Activated B cell treated with CpG ODN at 0.5 μM for 24 hours (primary cell): ENCODE data around the gene GREB1L. TPM values are rescaled to one million over a fixed set of nuclear protein-coding genes. Genes with fewer than 3 reads are reported as not detected.

ENCODE experiments used
- ATAC-seq: fragments of 200-7000 bp; cut with Tn5 transposase; one replicate; pipeline ENCODE4 v1.10.0; 2021; ENCODE audit warnings: low read depth, mild to moderate bottlenecking, moderate library complexity
- CTCF ChIA-PET: fragments of 350-600 bp; sonication (Branson Sonifier 250); formaldehyde crosslinking; loops from one replicate; lab custom pipeline; 2021; ENCODE audit warnings: antibody characterized with exemption; lab: Charles Lee
- POLR2A ChIA-PET: fragments of 350-600 bp; sonication (Branson Sonifier 250); formaldehyde crosslinking; loops from one replicate; lab custom pipeline; 2021; ENCODE audit warnings: antibody characterized with exemption; lab: Charles Lee
- DNase-seq: peaks from one replicate; pipeline ENCODE4 v3.0.0; 2022
- H3K27ac Mint-ChIP-seq: one replicate; pipeline ENCODE4 v1.8.0; 2020; ENCODE audit warnings: mixed read lengths
- H3K27me3 Mint-ChIP-seq: one replicate; pipeline ENCODE4 v1.8.0; 2021; ENCODE audit warnings: mixed read lengths
- H3K36me3 Mint-ChIP-seq: one replicate; pipeline ENCODE4 v1.8.0; 2021; ENCODE audit warnings: low read depth, mixed read lengths
- H3K4me1 Mint-ChIP-seq: one replicate; pipeline ENCODE4 v1.8.0; 2021; ENCODE audit warnings: mixed read lengths
- H3K4me3 Mint-ChIP-seq: one replicate; pipeline ENCODE4 v1.8.0; 2020; ENCODE audit warnings: mild to moderate bottlenecking, mixed read lengths
- H3K9me3 Mint-ChIP-seq: one replicate; pipeline ENCODE4 v1.8.0; 2020; ENCODE audit warnings: mixed read lengths
- CTCF ChIP-seq: fragments of 200-600 bp; IDR thresholded peaks from one replicate; pipeline ENCODE4 v1.8.0; 2022; ENCODE audit warnings: antibody characterized with exemption, mild to moderate bottlenecking
- intact Hi-C: fragments of 100-400 bp; cut with micrococcal nuclease; formaldehyde crosslinking; loops from one replicate; pipeline ENCODE4 v1.15.1; 2024
- total RNA-seq: library from RNA; stranded (reverse); gene quantifications from 2 replicates; pipeline ENCODE4 v1.2.3, GENCODE V29; 2022

Gene GREB1L
- total RNA-seq, 1 donor from 2014 or later: not detected

- Mint-ChIP-seq H3K9me3 (no peaks in the 10 kb centered on the region), H3K27ac (no peak overlapping the region), H3K4me3 (no peak overlapping the region), H3K4me1 (no peaks in the 10 kb centered on the region), H3K36me3 (no peaks in the 10 kb centered on the region), H3K27me3 (peaks cover 6% of the 10 kb centered on the region)
- intact Hi-C loops: no loop called here
- DNase-seq: no peak
- CTCF ChIA-PET: no interaction called here
- POLR2A ChIA-PET: no interaction called here
- TF ChIP-seq CTCF: no peak
- no peak for ATAC-seq
These were observed 13.2 kb downstream of the GREB1L start for GRCh38 chr18:21255211-21255610.

GRCh38 chr18:21257386-21257785 is 15.4 kb downstream of the GREB1L start:
- no peak for TF ChIP-seq CTCF
- ChIA-PET POLR2A (no interaction called here), CTCF (no interaction called here)
- Mint-ChIP-seq H3K4me1 (no peaks in the 10 kb centered on the region), H3K27me3 (peaks cover 6% of the 10 kb centered on the region), H3K4me3 (no peak overlapping the region), H3K9me3 (no peaks in the 10 kb centered on the region), H3K36me3 (no peaks in the 10 kb centered on the region), H3K27ac (no peak overlapping the region)
- ATAC-seq: no peak
- intact Hi-C loops: no loop called here
- DNase-seq: no peak

GRCh38 chr18:21260621-21261020 is 18.6 kb downstream of the GREB1L start:
- Mint-ChIP-seq H3K4me1 (no peaks in the 10 kb centered on the region), H3K4me3 (no peak overlapping the region), H3K27me3 (peaks cover 4% of the 10 kb centered on the region), H3K36me3 (no peaks in the 10 kb centered on the region), H3K27ac (no peak overlapping the region), H3K9me3 (no peaks in the 10 kb centered on the region)
- no peak for DNase-seq
- intact Hi-C loops: no loop called here
- CTCF ChIA-PET: no interaction called here
- POLR2A ChIA-PET: no interaction called here
- no peak for ATAC-seq
- no peak for TF ChIP-seq CTCF

- Mint-ChIP-seq H3K27ac (no peak overlapping the region), H3K27me3 (peaks cover 9% of the 10 kb centered on the region), H3K36me3 (no peaks in the 10 kb centered on the region), H3K4me1 (no peaks in the 10 kb centered on the region), H3K9me3 (no peaks in the 10 kb centered on the region), H3K4me3 (no peak overlapping the region)
- intact Hi-C loops: no loop called here
- ChIA-PET CTCF (no interaction called here), POLR2A (no interaction called here)
- TF ChIP-seq CTCF: no peak
- DNase-seq (no peak), ATAC-seq (no peak)
These were observed 19.3 kb downstream of the GREB1L start for GRCh38 chr18:21261352-21261751.

- Mint-ChIP-seq H3K4me3 (no peak overlapping the region), H3K9me3 (no peaks in the 10 kb centered on the region), H3K27me3 (peaks cover 9% of the 10 kb centered on the region), H3K27ac (no peak overlapping the region), H3K36me3 (no peaks in the 10 kb centered on the region), H3K4me1 (no peaks in the 10 kb centered on the region)
- no peak for ATAC-seq
- no peak for TF ChIP-seq CTCF
- intact Hi-C loops: no loop called here
- DNase-seq: no peak
- CTCF ChIA-PET: no interaction called here
- POLR2A ChIA-PET: no interaction called here
These were observed 20.2 kb downstream of the GREB1L start for GRCh38 chr18:21262244-21262643.
